T-helper 17 cell (primary cell): Measurements from ENCODE around the gene TCEAL8. TPM values are rescaled to one million over a fixed set of nuclear protein-coding genes. Genes with fewer than 3 reads are reported as not detected.

ENCODE experiments used
- ATAC-seq: fragments of 150-1000 bp; cut with Tn5 transposase; 2 replicates; pipeline ENCODE4 v1.10.0; 2021; ENCODE audit warnings: mild to moderate bottlenecking, moderate library complexity
- DNase-seq, 3 donors: peaks; one replicate each; pipeline versions ENCODE4 v3.0.0 to v3.0.0-alpha.2; 2020 to 2021
- H3K9me3 ChIP-seq: one replicate; pipeline ENCODE4 v1.7.0; 2013; ENCODE audit warnings: low read length, mild to moderate bottlenecking; ENCODE audit not compliant: control insufficient read depth, poor library complexity, severe bottlenecking
- H3K27ac Mint-ChIP-seq: one replicate; pipeline ENCODE4 v1.8.0; 2022; ENCODE audit warnings: mild to moderate bottlenecking, moderate library complexity, mixed read lengths
- H3K27me3 Mint-ChIP-seq: one replicate; pipeline ENCODE4 v1.8.0; 2022; ENCODE audit warnings: mixed read lengths
- H3K36me3 Mint-ChIP-seq: one replicate; pipeline ENCODE4 v1.8.0; 2022; ENCODE audit warnings: low read depth, mixed read lengths
- H3K4me1 Mint-ChIP-seq: one replicate; pipeline ENCODE4 v1.8.0; 2022; ENCODE audit warnings: mild to moderate bottlenecking, mixed read lengths
- H3K4me3 Mint-ChIP-seq: one replicate; pipeline ENCODE4 v1.8.0; 2022; ENCODE audit warnings: mild to moderate bottlenecking, moderate library complexity, mixed read lengths
- total RNA-seq, 4 donors: library from RNA in 2 of 4; stranded (reverse) in 2 of 4; gene quantifications; one replicate each; pipeline ENCODE4 v1.2.3 and lab custom pipeline; 2022 to 2026

Gene TCEAL8
- total RNA-seq, 2 donors from 2014 or later, result 12.6 to 16.4 TPM

DNA sequence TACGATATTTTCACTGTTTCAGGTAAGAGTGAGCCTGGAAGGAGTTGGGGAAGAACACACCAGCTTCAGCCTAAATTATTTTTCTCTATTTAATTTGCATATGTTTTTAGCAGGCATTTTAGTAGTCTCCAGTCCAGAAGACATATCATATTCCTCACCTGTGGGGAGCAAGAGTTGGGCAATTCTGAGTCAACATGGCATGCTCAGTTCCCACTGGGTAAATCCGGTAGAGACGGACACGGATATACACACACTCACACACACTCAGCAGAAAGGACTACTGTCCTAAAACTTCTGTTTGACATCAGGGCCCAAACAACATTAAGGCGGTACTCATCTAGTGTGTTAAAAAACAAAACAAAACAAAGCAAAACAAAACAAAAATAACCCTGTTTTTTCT, 44.9 kb downstream of the TCEAL8 start:
- peaks cover 4% of the 10 kb centered on the region for H3K4me1 Mint-ChIP-seq
- no peak overlapping the region for H3K27ac Mint-ChIP-seq
- no peaks in the 10 kb centered on the region for H3K9me3 ChIP-seq
- H3K36me3 Mint-ChIP-seq, result no peaks in the 10 kb centered on the region
- H3K4me3 Mint-ChIP-seq, result no peak overlapping the region
- H3K27me3 Mint-ChIP-seq, result no peaks in the 10 kb centered on the region
- DNase-seq, result no peak
- ATAC-seq, result no peak

Other genes with a start within 250 kb of the TCEAL8 start
- under 1 TPM in 1 of 2 donors, not detected in 1; 0.81 TPM for gene BEX1, start 191.0 kb downstream of the TCEAL8 start, total RNA-seq
- gene NXF3, start 162.0 kb downstream of the TCEAL8 start, total RNA-seq, result not detected
- gene BEX4, start 40.0 kb downstream of the TCEAL8 start, total RNA-seq, result 10 to 100 TPM; 23.7 to 30.9 TPM
- not detected for gene TCEAL5, start 21.6 kb upstream of the TCEAL8 start, total RNA-seq
- 10 to 100 TPM; 24.6 to 28.2 TPM for gene BEX2, start 55.8 kb upstream of the TCEAL8 start, total RNA-seq
- gene TCEAL7, start 75.1 kb upstream of the TCEAL8 start, total RNA-seq, result not detected
- gene TCEAL9, start 101.4 kb upstream of the TCEAL8 start, total RNA-seq, result under 1 TPM in 1 of 2 donors, not detected in 1; 0.55 TPM
- 10 to 100 TPM in 1 of 2 donors, 1 to 10 TPM in 1; 5.7 to 32.0 TPM for gene BEX3, start 121.4 kb upstream of the TCEAL8 start, total RNA-seq